ENCODE measurements around the gene PLA2G4F. TPM values are rescaled to one million over a fixed set of nuclear protein-coding genes. Genes with fewer than 3 reads are reported as not detected.

Gene PLA2G4F
- total and polyA plus RNA-seq, 10 of the 15 experiments (the other 5 are each of a cell fraction or from before 2014, with no cell fraction given) = not detected

DNA sequence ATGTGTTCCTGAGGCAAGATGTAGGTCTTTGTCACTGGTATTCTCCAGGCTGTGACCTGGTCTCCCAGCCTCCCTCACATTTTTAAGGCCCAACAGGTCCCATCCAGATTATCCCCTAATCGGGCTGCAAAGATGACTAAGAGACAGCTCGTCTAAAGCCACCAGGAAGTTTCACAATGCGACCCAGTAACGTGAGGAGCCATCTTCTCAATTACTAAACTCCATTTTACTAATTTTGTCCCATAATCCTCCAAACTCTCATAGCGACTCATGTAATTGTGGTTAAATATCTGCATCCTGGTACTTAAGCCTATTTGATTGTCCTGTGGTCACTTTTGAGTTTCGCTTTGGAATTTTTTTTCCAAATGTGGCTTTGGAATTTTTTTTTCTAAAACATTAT is 8.7 kb upstream of the PLA2G4F start:
- no peaks in the 10 kb centered on the region for H3K4me1 ChIP-seq (ENCODE audit: control insufficient read depth, insufficient read depth, low read length)
- no peaks in the 10 kb centered on the region for H3K9me3 ChIP-seq (replicated peaks; ENCODE audit: control insufficient read depth, insufficient read depth, low read length)
- no peak for DNase-seq (ENCODE audit: low read depth, low spot score)
- TF ChIP-seq NFXL1 (IDR thresholded peaks at IDR 0.05; ENCODE audit: borderline replicate concordance) (no peak), TARDBP (IDR thresholded peaks at IDR 0.05; ENCODE audit: borderline replicate concordance) (no peak), HCFC1 (IDR thresholded peaks at IDR 0.05; ENCODE audit: low read length) (no peak)
- TF ChIP-seq, protein P1, sequence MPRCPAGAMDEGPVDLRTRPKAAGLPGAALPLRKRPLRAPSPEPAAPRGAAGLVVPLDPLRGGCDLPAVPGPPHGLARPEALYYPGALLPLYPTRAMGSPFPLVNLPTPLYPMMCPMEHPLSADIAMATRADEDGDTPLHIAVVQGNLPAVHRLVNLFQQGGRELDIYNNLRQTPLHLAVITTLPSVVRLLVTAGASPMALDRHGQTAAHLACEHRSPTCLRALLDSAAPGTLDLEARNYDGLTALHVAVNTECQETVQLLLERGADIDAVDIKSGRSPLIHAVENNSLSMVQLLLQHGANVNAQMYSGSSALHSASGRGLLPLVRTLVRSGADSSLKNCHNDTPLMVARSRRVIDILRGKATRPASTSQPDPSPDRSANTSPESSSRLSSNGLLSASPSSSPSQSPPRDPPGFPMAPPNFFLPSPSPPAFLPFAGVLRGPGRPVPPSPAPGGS (IDR thresholded peaks at IDR 0.05; ENCODE audit: borderline replicate concordance, insufficient read depth, low read depth, low read length, poor library complexity, severe bottlenecking) = peak; percentile 39
- peaks cover 29 to 54% of the 10 kb centered on the region in 2 experiments for H3K36me3 ChIP-seq (ENCODE audit: control insufficient read depth in 2 of 2, insufficient read depth in 2 of 2, low read length in 1 of 2)
- no peaks in the 10 kb centered on the region for H3K79me2 ChIP-seq (ENCODE audit: control insufficient read depth, insufficient read depth, low read length)
- in situ Hi-C loops (cut with MboI) = no loop called here
- CTCF ChIA-PET = interaction anchor here (0.6 kb wide), 1 partner anchor 1041 kb away, joined by 4 read pairs; no protein-coding TSS in a partner anchor
- no peak overlapping the region for H3K4me3 ChIP-seq
- no peak overlapping the region for H3K4me2 ChIP-seq (ENCODE audit: control insufficient read depth, insufficient read depth)
- no peak for FAIRE-seq
- RAD21 ChIA-PET (ENCODE audit: unreplicated experiment) = no interaction called here
- POLR2A ChIA-PET = interaction anchor here (0.7 kb wide), 1 partner anchor 43 kb away, joined by 3 read pairs; the partner anchor contains the start of gene VPS39
- BruUV-seq (replicated peaks) = no TSS peak
- no peaks in the 10 kb centered on the region for H4K20me1 ChIP-seq (ENCODE audit: control insufficient read depth, insufficient read depth)
- no peak overlapping the region for H3K27ac ChIP-seq (ENCODE audit: control insufficient read depth, insufficient read depth)
- SMC1A ChIA-PET (ENCODE audit: uncharacterized antibody, unreplicated experiment) = interaction anchor here (0.6 kb wide), 1 partner anchor 19 kb away, joined by 3 read pairs; no protein-coding TSS in a partner anchor
- no peak for ATAC-seq
- WGBS (ENCODE audit: insufficient coverage, insufficient replicate concordance, low lambda C conversion rate, missing lambda C conversion rate) = 97% methylated on average over 6 of the region's 6 CpGs
- no peak overlapping the region for H2AFZ ChIP-seq (ENCODE audit: control insufficient read depth, low read depth, low read length)
- no peak overlapping the region for H3K9ac ChIP-seq (ENCODE audit: control insufficient read depth, insufficient read depth, low read length)
- H3K27me3 ChIP-seq (replicated peaks in 1 of 2; ENCODE audit: control insufficient read depth in 2 of 2, insufficient read depth in 2 of 2, low read length in 1 of 2) = no peaks in the 10 kb centered on the region
- intact Hi-C loops (cut with micrococcal nuclease; ENCODE audit: unreplicated experiment) = no loop called here

DNA sequence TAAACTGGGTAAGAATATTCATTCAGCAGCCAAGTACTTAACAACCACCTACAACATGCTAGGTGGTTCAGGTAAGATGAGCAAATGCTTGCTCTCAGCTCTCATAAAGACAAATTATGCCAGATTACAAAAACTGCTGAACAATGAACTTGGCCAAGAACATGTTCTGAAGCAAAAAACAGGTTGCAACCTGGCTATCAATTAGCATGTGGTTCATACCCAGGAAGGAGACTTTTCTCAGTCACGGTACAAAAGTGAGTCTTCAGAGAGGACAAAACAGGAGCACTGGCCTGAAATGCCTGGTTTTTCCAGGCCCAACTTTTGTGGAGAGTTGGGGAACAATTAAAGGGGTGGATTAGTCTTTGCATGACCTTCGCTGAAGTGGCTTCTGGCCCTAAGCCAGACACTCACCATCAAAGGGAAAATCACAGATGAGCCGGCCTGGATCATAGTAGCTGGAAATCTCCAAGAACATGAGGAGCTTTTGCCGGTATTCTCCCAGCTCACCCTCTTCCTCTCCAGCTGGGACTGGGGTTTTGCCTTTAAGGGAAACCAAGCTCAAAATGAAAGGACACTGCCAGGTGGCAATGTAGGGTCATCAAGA is 7.6 kb upstream of the PLA2G4F start:
- TF ChIP-seq KAT2A (conservative IDR thresholded peaks at IDR 0.05; ENCODE audit: control insufficient read depth, low read depth, low read length) = no peak
- no peak for TF ChIP-seq RAD21 (IDR thresholded peaks at IDR 0.05; ENCODE audit: insufficient read depth, low read depth, low read length)
- no peak overlapping the region for H3K4me2 ChIP-seq (ENCODE audit: control insufficient read depth, insufficient read depth)
- peaks cover 31 to 50% of the 10 kb centered on the region in 2 experiments for H3K36me3 ChIP-seq (ENCODE audit: control insufficient read depth in 2 of 2, insufficient read depth in 2 of 2, low read length in 1 of 2)
- no peak overlapping the region for H3K9ac ChIP-seq (ENCODE audit: control insufficient read depth, insufficient read depth, low read length)
- CTCF ChIA-PET = no interaction called here
- no peak overlapping the region for H3K27ac ChIP-seq (ENCODE audit: control insufficient read depth, insufficient read depth)
- H3K9me3 ChIP-seq (replicated peaks; ENCODE audit: control insufficient read depth, insufficient read depth, low read length) = no peaks in the 10 kb centered on the region
- H3K79me2 ChIP-seq (ENCODE audit: control insufficient read depth, insufficient read depth, low read length) = no peaks in the 10 kb centered on the region
- FAIRE-seq = no peak
- in situ Hi-C loops (cut with MboI) = no loop called here
- DNase-seq (ENCODE audit: low read depth, low spot score) = no peak
- no peak overlapping the region for H3K4me3 ChIP-seq
- SMC1A ChIA-PET (ENCODE audit: uncharacterized antibody, unreplicated experiment) = interaction anchor here (1.0 kb wide), 1 partner anchor 36 kb away, joined by 3 read pairs; no protein-coding TSS in a partner anchor
- POLR2A ChIA-PET = no interaction called here
- no peaks in the 10 kb centered on the region for H3K27me3 ChIP-seq (replicated peaks in 1 of 2; ENCODE audit: control insufficient read depth in 2 of 2, insufficient read depth in 2 of 2, low read length in 1 of 2)
- H2AFZ ChIP-seq (ENCODE audit: control insufficient read depth, low read depth, low read length) = no peak overlapping the region
- BruUV-seq (replicated peaks) = no TSS peak
- 100% methylated on average over 4 of the region's 4 CpGs for WGBS (ENCODE audit: insufficient coverage, insufficient replicate concordance, low lambda C conversion rate, missing lambda C conversion rate)
- no peaks in the 10 kb centered on the region for H4K20me1 ChIP-seq (ENCODE audit: control insufficient read depth, insufficient read depth)
- H3K4me1 ChIP-seq (ENCODE audit: control insufficient read depth, insufficient read depth, low read length) = no peaks in the 10 kb centered on the region
- RAD21 ChIA-PET (ENCODE audit: unreplicated experiment) = no interaction called here
- intact Hi-C loops (cut with micrococcal nuclease; ENCODE audit: unreplicated experiment) = no loop called here
- no peak for ATAC-seq

All from GM12878 (cell line).